Measurements from ENCODE around the gene PDXK.

- TF ChIP-seq POLR2A (IDR thresholded peaks at IDR 0.05) (no peak), CTCF (IDR thresholded peaks at IDR 0.05) (no peak)
These were observed 81.2 kb downstream of the PDXK start for GRCh38 chr21:43800124-43800523.

Measured in uterus (tissue), 2 donors.